Right cardiac atrium (tissue), 5 donors: ENCODE data around the gene TBXA2R. TPM values are rescaled to one million over a fixed set of nuclear protein-coding genes. Genes with fewer than 3 reads are reported as not detected.
"Not testable (repeated sequence)": the region's sequence is repeated elsewhere in the genome, so short reads cannot be mapped to it uniquely, and the experiment has no call there.

Experiments
- ATAC-seq, 2 donors: fragments of 200-7000 bp; cut with Tn5 transposase; one replicate each; pipeline versions ENCODE4 v1.8.0 to v1.9.1; 2020; ENCODE audit warnings: moderate library complexity in 2 of 2, mild to moderate bottlenecking in 1 of 2
- DNase-seq, 3 donors: peaks; one replicate each; pipeline ENCODE4 v3.0.0-alpha.2; 2020
- H3K27ac ChIP-seq: one replicate; pipeline ENCODE4 v1.5.1; 2013; ENCODE audit warnings: mild to moderate bottlenecking, low read length, control low read depth, moderate library complexity
- H3K27me3 ChIP-seq: one replicate; pipeline ENCODE4 v1.6.1; 2013; ENCODE audit not compliant: control insufficient read depth, insufficient read depth
- H3K4me1 ChIP-seq: one replicate; pipeline ENCODE4 v1.6.1; 2013; ENCODE audit warnings: low read length; ENCODE audit not compliant: control insufficient read depth, insufficient read depth
- H3K4me3 ChIP-seq: one replicate; pipeline ENCODE4 v1.5.1; 2013; ENCODE audit warnings: low read length, control low read depth
- H3K9me3 ChIP-seq: one replicate; pipeline ENCODE4 v1.6.1; 2013; ENCODE audit warnings: low read length; ENCODE audit not compliant: control insufficient read depth
- WGBS: extraction: QIAGEN DNeasy Blood & Tissue Kit; methylation state at CpG from one replicate; pipeline ENCODE4 v1.1.7; 2013; 5-methylcytosine and 5-hydroxymethylcytosine counted together
- intact Hi-C, 4 donors: fragments of 100-400 bp; cut with DNase I; formaldehyde crosslinking; loops; one replicate each; pipeline versions ENCODE4 v1.11.0 to v1.14.0; 2022 to 2023
- polyA plus RNA-seq: library from polyadenylated mRNA; stranded (reverse); fragments of 200-250 nt; gene quantifications from one replicate; pipeline ENCODE4 v1.2.3, GENCODE V29; 2013
- total RNA-seq, 4 donors: library from RNA; stranded (reverse); fragmentation: NEBNext Ultra II Directional; extraction: Animal tissue kit (Norgen Biotek cat#: 25700); gene quantifications; one replicate each; pipeline ENCODE4 v1.2.1, GENCODE V29; 2021
- donor health status: healthy with polysubstance abuse.
- donor health status: DM: no; HTN: yes; CAD: no.
- donor health status: DM: no; HTN: no; CAD: no.
- donor health status: DM: no; HTN: yes; CAD: no; lungs with severe emphysema.
- donor health status: DM: yes; HTN: yes; CAD: no.

TBXA2R gene
- total and polyA plus RNA-seq, 5 donors: 1.3 to 2.2 (median 2.0) TPM

- no peak for ATAC-seq
- no peaks in the 10 kb centered on the region for H3K9me3 ChIP-seq
- 87% methylated on average over 29 of the region's 29 CpGs for WGBS
- no peak overlapping the region for H3K27ac ChIP-seq
- peak in 1 of 3 donors; percentile 59 for DNase-seq
- no peaks in the 10 kb centered on the region for H3K4me1 ChIP-seq
- H3K4me3 ChIP-seq: no peak overlapping the region
- H3K27me3 ChIP-seq: no peaks in the 10 kb centered on the region
- intact Hi-C loops: loop anchor here in 1 of 4 donors (10.0 kb wide), 1 partner anchor 49 kb away; the partner anchor contains the start of gene CACTIN
Measured at GRCh38 chr19:3575949-3576673, 30.6 kb downstream of the TBXA2R start.

GRCh38 chr19:3575260-3575741 lies 31.4 kb downstream of the TBXA2R start:
- DNase-seq (peak in 1 of 3 donors; percentile 57), ATAC-seq (no peak)
- intact Hi-C loops: loop anchor here in 1 of 4 donors (10.0 kb wide), 1 partner anchor 50 kb away; the partner anchor contains the start of gene CACTIN
- Histone ChIP-seq H3K4me3 (no peak overlapping the region), H3K9me3 (no peaks in the 10 kb centered on the region), H3K4me1 (no peaks in the 10 kb centered on the region), H3K27me3 (no peaks in the 10 kb centered on the region), H3K27ac (no peak overlapping the region)
- WGBS: 93% methylated on average over 19 of the region's 19 CpGs

- Histone ChIP-seq H3K27ac (no peak overlapping the region), H3K4me3 (peak overlapping the region; percentile 94), H3K9me3 (no peaks in the 10 kb centered on the region), H3K27me3 (no peaks in the 10 kb centered on the region), H3K4me1 (no peaks in the 10 kb centered on the region)
- 59% methylated on average over 55 of the region's 55 CpGs for WGBS
- intact Hi-C loops: loop anchor here in 1 of 4 donors (10.0 kb wide), 1 partner anchor 51 kb away; the partner anchor contains the start of gene CACTIN
- DNase-seq (peak; percentile 93 to 95 (median 94)), ATAC-seq (peak; percentile 9 to 36)
Measured at GRCh38 chr19:3573858-3574637, 32.6 kb downstream of the TBXA2R start.

- ATAC-seq (peak; percentile 5 to 8), DNase-seq (peak in 2 of 3 donors; percentile 75 to 76)
- Histone ChIP-seq H3K27ac (no peak overlapping the region), H3K9me3 (no peaks in the 10 kb centered on the region), H3K27me3 (no peaks in the 10 kb centered on the region), H3K4me3 (peak overlapping the region; percentile 94), H3K4me1 (no peaks in the 10 kb centered on the region)
- 1% methylated on average over 60 of the region's 60 CpGs for WGBS
- intact Hi-C loops: loop anchor here in 1 of 4 donors (10.0 kb wide), 1 partner anchor 51 kb away; the partner anchor contains the start of gene CACTIN
Measured at GRCh38 chr19:3573162-3573857, 33.4 kb downstream of the TBXA2R start.

GRCh38 chr19:3572855-3573161 lies 33.9 kb downstream of the TBXA2R start, which contains the start of gene HMG20B:
Gene HMG20B (plus strand): TSS chr19:3572944. CDS start chr19:3573310, 366 bp downstream.
- H3K27ac ChIP-seq: no peak within 1 kb of the TSS
- DNase-seq (no peak), ATAC-seq (no peak)
- H3K27me3 ChIP-seq: no peaks in the 10 kb centered on the region
- no peaks in the 10 kb centered on the region for H3K9me3 ChIP-seq
- intact Hi-C loops: loop anchor here in 1 of 4 donors (10.0 kb wide), 1 partner anchor 52 kb away; the partner anchor contains the start of gene CACTIN
- H3K4me1 ChIP-seq: no peaks in the 10 kb centered on the region
- WGBS: under 1% methylated on average over 30 of the region's 30 CpGs
- peak within 1 kb of the TSS; percentile 94 for H3K4me3 ChIP-seq

- intact Hi-C loops: loop anchor here in 1 of 4 donors (10.0 kb wide), 1 partner anchor 53 kb away; the partner anchor contains the start of gene CACTIN
- DNase-seq (peak; percentile 100), ATAC-seq (peak; percentile 96 to 98)
- no peak overlapping the region for H3K27ac ChIP-seq
- H3K4me3 ChIP-seq: peak overlapping the region; percentile 57
- H3K27me3 ChIP-seq: no peaks in the 10 kb centered on the region
- WGBS: 2% methylated on average over 48 of the region's 48 CpGs
- H3K4me1 ChIP-seq: no peaks in the 10 kb centered on the region
- no peaks in the 10 kb centered on the region for H3K9me3 ChIP-seq
Measured at GRCh38 chr19:3572132-3572854, 34.4 kb downstream of the TBXA2R start.

GRCh38 chr19:3570606-3571011 lies 36.1 kb downstream of the TBXA2R start:
- intact Hi-C loops: loop anchor here in 1 of 4 donors (10.0 kb wide), 1 partner anchor 54 kb away; the partner anchor contains the start of gene CACTIN
- DNase-seq (peak in 1 of 3 donors; percentile 25), ATAC-seq (no peak)
- 76% methylated on average over 7 of the region's 7 CpGs for WGBS
- Histone ChIP-seq H3K4me1 (no peaks in the 10 kb centered on the region), H3K9me3 (no peaks in the 10 kb centered on the region), H3K27me3 (no peaks in the 10 kb centered on the region), H3K4me3 (no peak overlapping the region), H3K27ac (no peak overlapping the region)

- WGBS: 90% methylated on average over 11 of the region's 11 CpGs
- H3K27me3 ChIP-seq, ATAC-seq, H3K27ac ChIP-seq, H3K4me3 ChIP-seq, H3K9me3 ChIP-seq, H3K4me1 ChIP-seq: not testable (repeated sequence)
- peak in 1 of 3 donors; percentile 20 for DNase-seq
- intact Hi-C loops: loop anchor here in 1 of 4 donors (10.0 kb wide), 1 partner anchor 55 kb away; the partner anchor contains the start of gene CACTIN
Measured at GRCh38 chr19:3570042-3570441, 36.6 kb downstream of the TBXA2R start.

GRCh38 chr19:3565139-3565538 lies 41.5 kb downstream of the TBXA2R start:
- intact Hi-C loops: no loop called here
- 92% methylated on average over 19 of the region's 19 CpGs for WGBS
- DNase-seq: peak in 1 of 3 donors; percentile 13

More at GRCh38 chr19:3565139-3565538, 41.5 kb downstream of the TBXA2R start:
- no peaks in the 10 kb centered on the region for H3K27me3 ChIP-seq
- ATAC-seq: no peak
- H3K9me3 ChIP-seq: no peaks in the 10 kb centered on the region
- H3K4me1 ChIP-seq: no peaks in the 10 kb centered on the region
- H3K4me3 ChIP-seq: no peak overlapping the region
- no peak overlapping the region for H3K27ac ChIP-seq
